Body of pancreas (tissue), 4 donors: ENCODE data around the gene FHOD3. TPM values are rescaled to one million over a fixed set of nuclear protein-coding genes. Genes with fewer than 3 reads are reported as not detected.

Experiments
- ATAC-seq: fragments of 150-250 bp; one replicate; pipeline ENCODE4 v1.9.1; 2016
- DNase-seq, 4 donors: peaks; one replicate each; pipeline ENCODE4 v3.0.0-alpha.2; 2019
- H3K27ac ChIP-seq, 4 donors: fragments of 200-600 bp; sonication (generic); 1 replicate in 3 of 4; 2 replicates in 1 of 4; pipeline versions ENCODE4 v1.5.1 to v1.6.1; 2016 to 2019; ENCODE audit warnings: mild to moderate bottlenecking in 1 of 4, mixed read lengths in 1 of 4, moderate library complexity in 1 of 4
- H3K27me3 ChIP-seq, 2 donors: fragments of 200-600 bp; sonication (generic); one replicate each; pipeline ENCODE4 v1.6.0; 2016; ENCODE audit warnings: mild to moderate bottlenecking in 1 of 2
- H3K36me3 ChIP-seq, 2 donors: fragments of 200-600 bp; sonication (generic); replicated peaks in 1 of 2; 2 replicates each; pipeline ENCODE4 v1.5.1; 2016; ENCODE audit warnings: low read depth in 2 of 2; ENCODE audit not compliant: insufficient read depth in 1 of 2
- H3K4me1 ChIP-seq: fragments of 200-600 bp; sonication (generic); one replicate; pipeline ENCODE4 v1.6.0; 2016
- H3K4me3 ChIP-seq, 2 donors: fragments of 200-600 bp; sonication (generic); 1 replicate in 1 of 2; 2 replicates in 1 of 2; pipeline ENCODE4 v1.5.1; 2016 to 2019
- H3K9me3 ChIP-seq, 3 donors: fragments of 200-600 bp; sonication (generic); 1 replicate in 2 of 3; 2 replicates in 1 of 3; pipeline ENCODE4 v1.5.1; 2016
- POLR2A ChIP-seq, 3 donors: fragments of 450-650 bp; IDR thresholded peaks; one replicate each; pipeline ENCODE4 v1.6.1; 2016; ENCODE audit warnings: antibody characterized with exemption in 3 of 3, mild to moderate bottlenecking in 2 of 3
- WGBS, 2 donors: methylation state at CpG; one replicate each; pipeline ENCODE4 v1.1.5; 2017; 5-methylcytosine and 5-hydroxymethylcytosine counted together
- intact Hi-C: fragments of 100-400 bp; cut with DNase I; formaldehyde crosslinking; loops from one replicate; pipeline ENCODE4 v1.15.1; 2023
- total RNA-seq, 2 donors: library from RNA; depleted of rRNA; stranded (reverse); fragments of >200 nt; gene quantifications; one replicate each; pipeline ENCODE4 v1.1.0, GENCODE V29; 2016
- TF ChIP-seq, protein P1 (sequence below), 7 experiments: fragments of 450-650 bp in 4 of 7; fragments of 200-600 bp in 3 of 7; sonication (generic) in 3 of 7; IDR thresholded peaks; one replicate each; pipeline ENCODE4 v1.5.1; 2016 to 2019; ENCODE audit warnings: antibody characterized with exemption in 7 of 7

FHOD3 gene
- total RNA-seq, 2 donors from 2014 or later = 0.52 to 2.0 TPM

DNA sequence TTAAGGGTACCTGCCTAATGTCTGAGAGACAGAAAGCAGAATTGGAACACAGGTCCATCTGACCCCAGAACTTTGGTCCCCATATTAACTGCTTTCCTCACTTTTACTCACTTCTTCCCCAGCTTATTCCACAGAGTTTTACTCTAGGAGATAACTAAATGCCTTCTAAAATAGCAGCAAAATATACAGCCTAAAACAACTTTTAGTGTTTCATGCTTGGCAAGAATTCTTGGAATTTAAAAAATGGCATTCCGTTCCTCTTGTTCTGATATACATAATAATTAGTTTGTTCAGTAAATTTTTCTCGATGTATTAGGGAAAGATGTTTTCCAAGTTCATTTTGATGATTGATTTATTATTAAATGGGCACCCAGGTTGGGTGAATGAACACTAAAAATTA, 151.9 kb downstream of the FHOD3 start:
- Histone ChIP-seq H3K4me1 (peaks cover 11% of the 10 kb centered on the region), H3K9me3 (no peaks in the 10 kb centered on the region), H3K36me3 (no peaks in the 10 kb centered on the region), H3K27me3 (no peaks in the 10 kb centered on the region), H3K4me3 (no peak overlapping the region), H3K27ac (no peak overlapping the region)
- ATAC-seq (no peak), DNase-seq (no peak)
- 52 to 57% methylated on average over 2 of the region's 2 CpGs for WGBS, 2 donors
- intact Hi-C loops = no loop called here
- TF ChIP-seq, protein P1, sequence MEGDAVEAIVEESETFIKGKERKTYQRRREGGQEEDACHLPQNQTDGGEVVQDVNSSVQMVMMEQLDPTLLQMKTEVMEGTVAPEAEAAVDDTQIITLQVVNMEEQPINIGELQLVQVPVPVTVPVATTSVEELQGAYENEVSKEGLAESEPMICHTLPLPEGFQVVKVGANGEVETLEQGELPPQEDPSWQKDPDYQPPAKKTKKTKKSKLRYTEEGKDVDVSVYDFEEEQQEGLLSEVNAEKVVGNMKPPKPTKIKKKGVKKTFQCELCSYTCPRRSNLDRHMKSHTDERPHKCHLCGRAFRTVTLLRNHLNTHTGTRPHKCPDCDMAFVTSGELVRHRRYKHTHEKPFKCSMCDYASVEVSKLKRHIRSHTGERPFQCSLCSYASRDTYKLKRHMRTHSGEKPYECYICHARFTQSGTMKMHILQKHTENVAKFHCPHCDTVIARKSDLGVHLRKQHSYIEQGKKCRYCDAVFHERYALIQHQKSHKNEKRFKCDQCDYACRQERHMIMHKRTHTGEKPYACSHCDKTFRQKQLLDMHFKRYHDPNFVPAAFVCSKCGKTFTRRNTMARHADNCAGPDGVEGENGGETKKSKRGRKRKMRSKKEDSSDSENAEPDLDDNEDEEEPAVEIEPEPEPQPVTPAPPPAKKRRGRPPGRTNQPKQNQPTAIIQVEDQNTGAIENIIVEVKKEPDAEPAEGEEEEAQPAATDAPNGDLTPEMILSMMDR (IDR thresholded peaks at IDR 0.05) = no peak

DNA sequence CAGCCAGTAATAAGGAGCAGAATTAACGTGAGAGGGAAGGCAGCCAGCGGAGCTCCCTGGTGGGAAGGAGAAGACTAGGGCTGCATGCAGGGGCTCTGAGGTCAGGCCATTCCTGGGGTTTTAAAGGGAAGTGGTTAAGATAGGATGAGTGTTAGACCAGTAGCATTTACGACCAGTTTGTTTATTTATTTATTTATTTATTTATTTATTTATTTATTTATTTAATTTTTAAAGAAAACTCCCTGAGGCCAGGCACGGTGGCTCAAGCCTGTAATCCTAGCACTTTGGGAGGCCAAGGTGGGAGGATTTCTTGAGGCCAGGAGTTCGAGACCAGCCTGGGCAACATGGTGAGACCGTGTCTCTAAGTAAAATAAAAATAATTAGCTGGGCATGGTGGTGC, 152.8 kb downstream of the FHOD3 start:
- no peaks in the 10 kb centered on the region for H3K36me3 ChIP-seq
- no peak overlapping the region for H3K27ac ChIP-seq
- no peak for TF ChIP-seq POLR2A (IDR thresholded peaks at IDR 0.05)
- TF ChIP-seq, protein P1 (IDR thresholded peaks at IDR 0.05) = no peak
- H3K27me3 ChIP-seq = no peaks in the 10 kb centered on the region
- 80 to 86% methylated on average over 6 of the region's 6 CpGs for WGBS, 2 donors
- intact Hi-C loops = no loop called here
- DNase-seq = no peak
- peaks cover 19% of the 10 kb centered on the region for H3K4me1 ChIP-seq
- no peak for ATAC-seq
- H3K4me3 ChIP-seq = no peak overlapping the region
- no peaks in the 10 kb centered on the region for H3K9me3 ChIP-seq

DNA sequence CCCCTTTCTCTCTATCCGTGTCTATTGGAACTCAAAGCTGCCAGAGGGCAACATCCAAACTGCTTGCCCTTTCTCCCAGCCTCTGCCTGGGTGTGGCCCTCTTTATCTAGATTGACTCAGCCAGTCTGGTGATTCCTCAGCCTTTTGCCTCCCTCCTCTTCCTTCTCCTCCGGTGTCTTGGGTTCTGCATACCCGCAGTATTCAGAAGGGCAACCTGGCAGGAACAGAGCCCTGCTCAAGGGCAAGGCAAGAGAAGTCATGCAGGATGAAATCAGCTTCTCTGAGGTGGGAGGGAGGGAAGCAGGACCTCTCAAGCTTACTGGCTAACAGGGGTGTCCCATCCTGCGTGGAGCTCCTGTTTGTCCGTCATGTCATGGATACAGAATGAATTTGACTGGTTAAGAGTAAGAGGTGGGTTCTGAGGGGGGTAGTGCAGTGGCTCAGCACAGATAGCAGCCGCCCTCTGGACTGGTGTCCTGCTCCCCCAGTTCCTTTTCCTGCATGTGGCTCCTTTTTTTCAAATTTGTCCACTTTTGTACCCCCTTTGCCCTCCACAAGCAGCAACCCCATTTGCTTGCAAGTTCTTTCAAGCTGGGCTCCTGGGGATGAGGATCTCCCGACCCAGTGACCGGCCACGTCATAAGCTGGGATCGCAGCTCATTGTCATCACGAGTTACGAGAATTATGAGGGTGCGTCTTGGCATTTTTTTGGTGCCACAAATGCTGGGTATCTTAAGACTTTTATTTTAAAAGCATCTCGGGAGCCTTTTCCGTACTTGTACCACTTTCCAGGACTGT, 154.1 kb downstream of the FHOD3 start:
- H3K36me3 ChIP-seq = no peaks in the 10 kb centered on the region
- WGBS, 2 donors = 89 to 91% methylated on average over 15 of the region's 15 CpGs
- peaks cover 19% of the 10 kb centered on the region for H3K4me1 ChIP-seq
- H3K9me3 ChIP-seq = no peaks in the 10 kb centered on the region
- no peak overlapping the region for H3K27ac ChIP-seq
- DNase-seq (no peak), ATAC-seq (no peak)
- intact Hi-C loops = no loop called here
- H3K4me3 ChIP-seq = no peak overlapping the region
- H3K27me3 ChIP-seq = no peaks in the 10 kb centered on the region
- TF ChIP-seq, protein P1 (IDR thresholded peaks at IDR 0.05) = no peak
- no peak for TF ChIP-seq POLR2A (IDR thresholded peaks at IDR 0.05)

DNA sequence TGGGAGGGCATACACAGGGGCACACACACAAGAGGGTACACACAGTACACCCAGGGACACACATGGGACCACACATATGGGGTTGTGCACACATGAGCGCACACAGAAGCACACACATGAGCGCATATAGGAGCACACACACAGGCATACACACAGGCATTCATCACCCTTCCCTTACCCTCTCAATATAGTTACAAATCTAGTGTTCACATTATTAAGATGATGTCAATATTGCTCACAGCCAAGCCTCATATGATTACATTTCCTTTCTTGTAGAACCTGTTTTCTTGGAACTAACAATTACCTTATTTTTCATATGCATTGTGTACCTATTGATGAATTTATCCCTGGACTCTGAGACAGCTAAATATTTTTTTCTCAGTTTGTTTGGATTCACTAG, 156.7 kb downstream of the FHOD3 start:
- WGBS, 2 donors = 91 to 94% methylated on average over 2 of the region's 2 CpGs

More for the DNA sequence above, 156.7 kb downstream of the FHOD3 start:
- no peak for DNase-seq
- peak; percentile 60 for ATAC-seq
- Histone ChIP-seq H3K4me1 (peaks cover 19% of the 10 kb centered on the region), H3K27me3 (no peaks in the 10 kb centered on the region), H3K4me3 (no peak overlapping the region), H3K27ac (no peak overlapping the region), H3K36me3 (no peaks in the 10 kb centered on the region), H3K9me3 (no peaks in the 10 kb centered on the region)
- intact Hi-C loops = no loop called here
- TF ChIP-seq, protein P1 (IDR thresholded peaks at IDR 0.05) = no peak
- TF ChIP-seq POLR2A (IDR thresholded peaks at IDR 0.05) = no peak
